Mucosa of descending colon (tissue), 3 donors: ENCODE data around the gene FSTL4. TPM values are rescaled to one million over a fixed set of nuclear protein-coding genes. Genes with fewer than 3 reads are reported as not detected.

Source experiments
- ATAC-seq: fragments of 200-7000 bp; cut with Tn5 transposase; one replicate; pipeline ENCODE4 v1.9.1; 2020; ENCODE audit warnings: mild to moderate bottlenecking, moderate library complexity
- DNase-seq, 3 donors: peaks; one replicate each; pipeline ENCODE4 v3.0.0-alpha.2; 2020
- H3K36me3 ChIP-seq: fragments of 200-600 bp; one replicate; pipeline ENCODE4 v1.8.0; 2021; ENCODE audit warnings: low read depth, mild to moderate bottlenecking
- H3K4me1 ChIP-seq: fragments of 200-600 bp; one replicate; pipeline ENCODE4 v1.8.0; 2021; ENCODE audit warnings: low read depth, mild to moderate bottlenecking
- H3K4me3 ChIP-seq: fragments of 200-600 bp; one replicate; pipeline ENCODE4 v1.8.0; 2021; ENCODE audit warnings: mild to moderate bottlenecking
- H3K9me3 ChIP-seq: fragments of 200-600 bp; one replicate; pipeline ENCODE4 v1.8.0; 2021; ENCODE audit warnings: mild to moderate bottlenecking
- intact Hi-C, 2 donors: fragments of 100-400 bp; cut with DNase I in 1 of 2; cut with micrococcal nuclease in 1 of 2; formaldehyde crosslinking; loops; one replicate each; pipeline versions ENCODE4 v1.11.0 to v1.11.1; 2022; cut with DNase I, micrococcal nuclease
- total RNA-seq, 3 donors: library from RNA; stranded (reverse); fragmentation: NEBNext Ultra II Directional in 2 of 3; extraction: Animal tissue kit (Norgen Biotek cat#: 25700) in 2 of 3; gene quantifications; one replicate each; pipeline versions ENCODE4 v1.2.1 to v1.2.4, GENCODE V29; 2021 to 2023
- TF ChIP-seq, protein P1 (sequence below): fragments of 200-600 bp; IDR thresholded peaks from one replicate; pipeline ENCODE4 v1.8.0; 2022; ENCODE audit warnings: antibody characterized with exemption, mild to moderate bottlenecking
- donor health status: DM: no; HTN: no; CAD: no; lungs with moderate emphysema.
- donor health status: DM: no; HTN: no; CAD: no.
- donor health status: DM: no; HTN: yes; CAD: no.

FSTL4 gene
- total RNA-seq, 3 donors from 2014 or later, result 0.29 to 0.77 (median 0.57) TPM

DNA sequence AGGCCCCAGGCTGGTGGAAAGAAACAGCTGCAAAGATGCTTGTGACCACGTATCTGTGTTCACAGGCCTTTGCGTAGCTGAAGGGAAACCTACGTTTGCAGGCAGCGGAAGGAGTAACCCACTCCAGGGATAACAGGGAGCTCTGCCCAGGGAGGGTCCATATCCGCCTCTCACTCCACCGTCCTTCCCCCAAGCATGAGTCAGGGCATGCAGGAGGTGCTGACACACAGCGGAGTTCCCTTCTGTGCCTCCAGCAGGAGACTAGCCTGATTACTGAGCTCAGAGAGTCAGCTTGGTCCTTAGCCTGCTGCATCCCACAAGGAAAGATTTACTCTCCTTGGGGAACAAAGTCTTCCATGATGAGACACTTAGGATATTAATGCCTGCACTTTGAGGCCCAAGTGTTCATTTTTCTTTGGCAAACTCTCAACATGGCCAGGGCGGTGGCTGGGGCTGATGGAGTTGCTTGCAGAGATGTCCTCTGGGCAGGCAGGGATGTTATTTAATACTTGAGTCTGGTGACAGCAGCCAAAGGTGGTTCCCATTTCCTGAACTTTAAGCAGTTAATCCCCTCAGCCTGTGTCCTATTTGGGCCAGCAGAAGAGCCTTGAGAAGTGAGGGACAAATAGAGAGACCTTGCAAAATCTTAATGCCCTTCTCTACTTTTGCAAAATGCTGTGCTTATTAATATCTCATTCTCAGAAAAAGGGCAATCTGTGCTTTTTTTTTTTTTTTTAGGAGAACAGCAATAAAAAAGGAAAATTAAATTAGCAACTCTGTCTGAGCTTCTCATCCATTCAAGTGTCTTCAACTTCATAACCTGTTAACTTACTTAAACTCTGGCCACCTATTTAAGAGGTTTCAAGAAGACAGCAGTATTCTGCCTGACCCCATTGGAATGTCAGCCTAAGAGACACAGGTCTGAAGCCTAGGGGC is 338.4 kb downstream of the FSTL4 start:
- Histone ChIP-seq H3K36me3 (no peaks in the 10 kb centered on the region), H3K4me3 (no peak overlapping the region), H3K9me3 (no peaks in the 10 kb centered on the region), H3K4me1 (no peaks in the 10 kb centered on the region)
- TF ChIP-seq, protein P1, sequence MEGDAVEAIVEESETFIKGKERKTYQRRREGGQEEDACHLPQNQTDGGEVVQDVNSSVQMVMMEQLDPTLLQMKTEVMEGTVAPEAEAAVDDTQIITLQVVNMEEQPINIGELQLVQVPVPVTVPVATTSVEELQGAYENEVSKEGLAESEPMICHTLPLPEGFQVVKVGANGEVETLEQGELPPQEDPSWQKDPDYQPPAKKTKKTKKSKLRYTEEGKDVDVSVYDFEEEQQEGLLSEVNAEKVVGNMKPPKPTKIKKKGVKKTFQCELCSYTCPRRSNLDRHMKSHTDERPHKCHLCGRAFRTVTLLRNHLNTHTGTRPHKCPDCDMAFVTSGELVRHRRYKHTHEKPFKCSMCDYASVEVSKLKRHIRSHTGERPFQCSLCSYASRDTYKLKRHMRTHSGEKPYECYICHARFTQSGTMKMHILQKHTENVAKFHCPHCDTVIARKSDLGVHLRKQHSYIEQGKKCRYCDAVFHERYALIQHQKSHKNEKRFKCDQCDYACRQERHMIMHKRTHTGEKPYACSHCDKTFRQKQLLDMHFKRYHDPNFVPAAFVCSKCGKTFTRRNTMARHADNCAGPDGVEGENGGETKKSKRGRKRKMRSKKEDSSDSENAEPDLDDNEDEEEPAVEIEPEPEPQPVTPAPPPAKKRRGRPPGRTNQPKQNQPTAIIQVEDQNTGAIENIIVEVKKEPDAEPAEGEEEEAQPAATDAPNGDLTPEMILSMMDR, result no peak
- intact Hi-C loops, result no loop called here
- ATAC-seq (peak; percentile 12), DNase-seq (no peak)

DNA sequence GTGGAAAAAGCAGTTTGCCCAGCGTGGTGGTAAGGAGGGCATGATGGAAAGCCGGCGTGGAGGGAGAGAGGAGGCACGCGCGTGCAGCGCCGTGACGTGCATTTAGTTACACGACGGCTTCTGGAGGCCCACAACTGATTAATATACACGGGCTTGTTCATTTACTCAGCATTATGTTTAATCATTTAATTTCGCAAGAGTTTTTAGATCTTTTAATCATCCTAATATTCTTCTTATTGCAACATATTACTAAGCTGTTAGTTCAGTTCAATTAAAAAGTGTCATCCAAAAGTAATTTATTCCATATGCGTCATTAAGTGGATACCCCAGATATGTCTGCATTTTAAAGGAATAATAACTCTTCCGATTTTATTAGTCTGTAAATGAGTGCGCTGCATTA is 340.0 kb downstream of the FSTL4 start:
- no peaks in the 10 kb centered on the region for H3K36me3 ChIP-seq
- H3K4me1 ChIP-seq, result no peaks in the 10 kb centered on the region
- H3K4me3 ChIP-seq, result no peak overlapping the region
- DNase-seq, result no peak
- no peaks in the 10 kb centered on the region for H3K9me3 ChIP-seq
- TF ChIP-seq, protein P1, result no peak
- intact Hi-C loops, result no loop called here
- ATAC-seq, result no peak

DNA sequence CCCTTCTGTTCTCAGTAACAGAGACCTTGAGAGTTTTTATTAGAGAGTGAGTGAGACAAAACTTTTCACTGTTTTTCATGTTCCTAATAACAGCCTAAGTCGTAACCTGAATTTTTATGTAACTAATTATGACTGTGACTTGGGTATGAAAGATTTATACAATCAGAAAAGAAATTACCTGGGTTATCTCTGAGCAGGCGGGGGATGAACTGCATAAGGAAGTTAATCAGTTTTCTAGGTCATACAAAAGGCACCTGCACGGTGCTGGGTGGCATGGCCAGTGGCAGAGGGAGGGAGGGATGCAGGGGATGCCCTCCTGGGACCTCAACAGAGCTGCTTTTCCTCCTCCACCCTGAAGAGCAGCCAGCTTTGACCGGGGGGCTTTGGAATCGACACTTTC is 340.7 kb downstream of the FSTL4 start:
- intact Hi-C loops, result no loop called here
- no peak for ATAC-seq

DNA sequence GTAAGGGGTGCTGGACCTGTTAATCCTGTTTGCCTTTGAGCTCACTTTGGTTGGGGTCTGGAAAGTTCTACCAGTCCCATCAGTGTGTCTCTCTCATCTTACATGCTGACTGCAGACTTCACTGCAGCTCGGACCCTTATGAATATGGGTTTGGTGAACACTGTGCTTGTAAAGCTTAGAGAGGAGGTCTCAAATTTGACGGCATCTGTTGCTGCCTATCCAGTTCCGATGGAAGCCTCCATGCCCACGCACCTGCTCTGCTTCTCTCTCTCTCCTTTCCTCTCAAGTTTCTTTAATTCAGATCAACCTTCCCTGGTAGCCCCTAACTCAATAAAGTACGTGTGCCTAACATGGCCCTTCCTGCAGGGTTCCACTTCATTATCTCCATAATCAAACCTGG is 342.6 kb downstream of the FSTL4 start:
- Histone ChIP-seq H3K4me1 (no peaks in the 10 kb centered on the region), H3K36me3 (no peaks in the 10 kb centered on the region), H3K4me3 (no peak overlapping the region), H3K9me3 (no peaks in the 10 kb centered on the region)
- TF ChIP-seq, protein P1, result no peak
- no peak for DNase-seq
- ATAC-seq, result no peak
- intact Hi-C loops, result no loop called here

More for the DNA sequence above, 340.7 kb downstream of the FSTL4 start:
- TF ChIP-seq, protein P1, result no peak
- Histone ChIP-seq H3K4me3 (no peak overlapping the region), H3K36me3 (no peaks in the 10 kb centered on the region), H3K4me1 (no peaks in the 10 kb centered on the region), H3K9me3 (no peaks in the 10 kb centered on the region)
- DNase-seq, result no peak

DNA sequence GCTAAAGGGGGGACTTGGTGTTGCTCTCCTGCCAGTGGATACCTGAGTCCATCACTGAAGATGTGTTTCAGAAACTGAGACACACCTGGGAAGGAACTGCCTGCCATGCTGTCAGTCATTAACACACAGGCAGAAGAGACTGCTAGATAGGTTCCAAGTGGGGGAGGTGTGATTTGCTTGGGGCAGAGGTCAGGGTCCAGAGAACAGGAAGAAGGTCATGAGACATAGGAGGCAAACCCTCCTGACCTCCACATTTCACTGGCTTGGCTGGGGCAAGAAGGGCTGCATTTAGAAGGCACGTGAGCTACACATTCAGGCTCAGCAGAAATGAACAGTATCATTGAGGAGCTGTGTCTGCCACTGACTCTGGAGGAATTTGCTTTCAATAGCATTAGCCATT is 344.7 kb downstream of the FSTL4 start:
- TF ChIP-seq, protein P1, result no peak
- DNase-seq, result no peak

More for the DNA sequence above, 344.7 kb downstream of the FSTL4 start:
- H3K9me3 ChIP-seq, result no peaks in the 10 kb centered on the region
- H3K4me1 ChIP-seq, result no peaks in the 10 kb centered on the region
- ATAC-seq, result no peak
- H3K4me3 ChIP-seq, result no peak overlapping the region
- intact Hi-C loops, result no loop called here
- H3K36me3 ChIP-seq, result no peaks in the 10 kb centered on the region
